ENCODE measurements around the gene TRAPPC12. TPM values are rescaled to one million over a fixed set of nuclear protein-coding genes. Genes with fewer than 3 reads are reported as not detected.

TRAPPC12 gene
- total RNA-seq, 1 experiment from 2014 or later, result 86.0 TPM

DNA sequence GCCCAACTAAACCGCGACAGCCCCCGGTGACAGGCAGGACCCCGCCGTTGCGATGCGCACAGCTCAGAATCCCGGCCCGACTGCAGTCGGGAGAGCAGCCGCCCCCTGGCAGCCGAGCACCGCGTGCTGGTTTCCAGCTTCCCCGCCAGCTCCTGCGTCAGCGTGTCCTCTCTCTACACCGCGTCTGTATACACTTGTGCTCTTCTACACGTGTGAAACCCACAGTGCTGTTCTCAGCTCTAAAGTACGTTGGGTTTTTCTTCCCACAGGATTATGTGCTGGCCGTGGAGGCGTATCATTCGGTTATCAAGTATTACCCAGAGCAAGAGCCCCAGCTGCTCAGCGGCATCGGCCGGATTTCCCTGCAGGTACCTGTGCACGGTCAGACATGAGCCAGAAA lies 85.8 kb downstream of the TRAPPC12 start:
- no peak overlapping the region for H3K27ac ChIP-seq (ENCODE audit: insufficient read length, low read depth, low read length)
- no peak overlapping the region for H4K5ac ChIP-seq (ENCODE audit: insufficient read length, low read depth, low read length)
- H3K18ac ChIP-seq (ENCODE audit: insufficient read length, low read depth, low read length), result no peak overlapping the region
- H3K14ac ChIP-seq (ENCODE audit: insufficient read depth, low read length), result no peak overlapping the region
- no peak overlapping the region for H2AFZ ChIP-seq (ENCODE audit: low read length)
- H2BK120ac ChIP-seq (ENCODE audit: low read depth, low read length, poor library complexity, severe bottlenecking), result no peak overlapping the region
- H4K20me1 ChIP-seq (ENCODE audit: control insufficient read depth, insufficient read depth, insufficient read length), result no peaks in the 10 kb centered on the region
- no CpG with 5 or more reads among the region's 28 CpGs for WGBS (ENCODE audit: extremely low coverage, insufficient read length, low lambda C conversion rate)
- peaks cover 16 to 37% (median 20%) of the 10 kb centered on the region in 3 experiments; a peak in 6 of 7 replicates for H3K36me3 Mint-ChIP-seq (ENCODE audit: insufficient read depth in 1 of 3, low read depth in 3 of 3)
- no peak overlapping the region for H2BK15ac ChIP-seq (ENCODE audit: low read depth, low read length)
- H2AK5ac ChIP-seq (ENCODE audit: insufficient read length, low read length), result no peak overlapping the region
- no peak overlapping the region for H4K91ac ChIP-seq (ENCODE audit: insufficient read length, low read depth, low read length)
- H3K9me3 Mint-ChIP-seq, result no peaks in the 10 kb centered on the region
- H2BK20ac ChIP-seq (ENCODE audit: low read depth, low read length, poor library complexity, severe bottlenecking), result no peak overlapping the region
- no peak for DNase-seq
- no peak overlapping the region for H4K8ac ChIP-seq (replicated peaks; ENCODE audit: insufficient read length, low read depth, low read length)
- no peak overlapping the region for H3K4me3 Mint-ChIP-seq
- no peak overlapping the region for H3K23ac ChIP-seq (ENCODE audit: insufficient read length, low read depth, low read length)
- H3K9ac ChIP-seq (ENCODE audit: extremely low read depth, insufficient read length, low read length), result no peak overlapping the region
- H3K79me2 ChIP-seq (ENCODE audit: insufficient read depth, low read length), result no peaks in the 10 kb centered on the region
- no peak overlapping the region for H2BK5ac ChIP-seq (ENCODE audit: insufficient read length, low read length)
- H3T11ph ChIP-seq (ENCODE audit: low read length), result no peak overlapping the region
- H3K9me3 ChIP-seq (ENCODE audit: control insufficient read depth, low read depth, low read length), result no peaks in the 10 kb centered on the region
- TF ChIP-seq, protein P1, sequence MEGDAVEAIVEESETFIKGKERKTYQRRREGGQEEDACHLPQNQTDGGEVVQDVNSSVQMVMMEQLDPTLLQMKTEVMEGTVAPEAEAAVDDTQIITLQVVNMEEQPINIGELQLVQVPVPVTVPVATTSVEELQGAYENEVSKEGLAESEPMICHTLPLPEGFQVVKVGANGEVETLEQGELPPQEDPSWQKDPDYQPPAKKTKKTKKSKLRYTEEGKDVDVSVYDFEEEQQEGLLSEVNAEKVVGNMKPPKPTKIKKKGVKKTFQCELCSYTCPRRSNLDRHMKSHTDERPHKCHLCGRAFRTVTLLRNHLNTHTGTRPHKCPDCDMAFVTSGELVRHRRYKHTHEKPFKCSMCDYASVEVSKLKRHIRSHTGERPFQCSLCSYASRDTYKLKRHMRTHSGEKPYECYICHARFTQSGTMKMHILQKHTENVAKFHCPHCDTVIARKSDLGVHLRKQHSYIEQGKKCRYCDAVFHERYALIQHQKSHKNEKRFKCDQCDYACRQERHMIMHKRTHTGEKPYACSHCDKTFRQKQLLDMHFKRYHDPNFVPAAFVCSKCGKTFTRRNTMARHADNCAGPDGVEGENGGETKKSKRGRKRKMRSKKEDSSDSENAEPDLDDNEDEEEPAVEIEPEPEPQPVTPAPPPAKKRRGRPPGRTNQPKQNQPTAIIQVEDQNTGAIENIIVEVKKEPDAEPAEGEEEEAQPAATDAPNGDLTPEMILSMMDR (conservative IDR thresholded peaks at IDR 0.05), result no peak
- no peak overlapping the region for H3K56ac ChIP-seq (ENCODE audit: insufficient read length, low read depth, low read length)
- no peak overlapping the region for H3K4ac ChIP-seq (ENCODE audit: low read depth, low read length)
- H3K4me2 ChIP-seq (ENCODE audit: insufficient read depth, insufficient read length, low read length), result no peak overlapping the region
- no peaks in the 10 kb centered on the region for H3K27me3 ChIP-seq (ENCODE audit: insufficient read depth, low read length)
- no peaks in the 10 kb centered on the region for H3K27me3 Mint-ChIP-seq (ENCODE audit: low read depth)
- H2BK12ac ChIP-seq (ENCODE audit: insufficient read length, low read depth, low read length), result no peak overlapping the region
- no peak overlapping the region for H3K27ac Mint-ChIP-seq
- H3K4me1 ChIP-seq (ENCODE audit: insufficient read depth, low read length), result no peaks in the 10 kb centered on the region
- H3K79me1 ChIP-seq (ENCODE audit: insufficient read depth, low read depth, low read length, poor library complexity, severe bottlenecking), result no peaks in the 10 kb centered on the region
- H3K23me2 ChIP-seq (ENCODE audit: insufficient read length, low read depth, low read length, poor library complexity, severe bottlenecking), result no peaks in the 10 kb centered on the region
- peaks cover 18 to 27% of the 10 kb centered on the region in 2 experiments for H3K4me1 Mint-ChIP-seq

Data from H9 (cell line).